IMR-90 (cell line): ENCODE measurements around the gene DYSF. TPM values are rescaled to one million over a fixed set of nuclear protein-coding genes. Genes with fewer than 3 reads are reported as not detected.

Source experiments
- ATAC-seq: fragments of 200-7000 bp; cut with Tn5 transposase; 2 replicates; pipeline ENCODE4 v1.9.1; 2020; ENCODE audit warnings: low read depth, mild to moderate bottlenecking, moderate library complexity
- BruUV-seq: library from RNA; stranded (reverse); fragments of 400-500 nt; replicated peaks from 2 replicates; lab custom pipeline; 2021; lab: Mats Ljungman, UMichigan
- CTCF ChIA-PET: fragments of 300-600 bp; formaldehyde crosslinking; extraction: SDS; loops from one replicate; lab custom pipeline; 2021; ENCODE audit warnings: antibody characterized with exemption; lab: Yijun Ruan, JAX
- POLR2A ChIA-PET: fragments of 300-600 bp; sonication (Branson Sonifier 250); formaldehyde crosslinking; loops from one replicate; lab custom pipeline; 2022; ENCODE audit warnings: antibody characterized with exemption; ENCODE audit not compliant: unreplicated experiment; lab: Charles Lee
- DNase-seq: peaks from one replicate; pipeline ENCODE4 v3.0.0; 2013
- H2AFZ ChIP-seq: replicated peaks from 2 replicates; pipeline ENCODE3; 2013; ENCODE audit warnings: low read length, mild to moderate bottlenecking; ENCODE audit not compliant: poor library complexity
- H2AK5ac ChIP-seq: 2 replicates; pipeline ENCODE4 v1.6.1; 2013; ENCODE audit warnings: low read depth, low read length, inconsistent platforms
- H2AK9ac ChIP-seq: replicated peaks from 2 replicates; pipeline ENCODE3; 2013; ENCODE audit warnings: mild to moderate bottlenecking, low read depth, low read length, moderate library complexity; ENCODE audit not compliant: poor library complexity
- H2BK120ac ChIP-seq: 2 replicates; pipeline ENCODE4 v1.6.1; 2013; ENCODE audit warnings: low read depth, low read length, inconsistent platforms
- H2BK15ac ChIP-seq: 3 replicates; pipeline ENCODE4 v1.6.1; 2013; ENCODE audit warnings: low read depth, low read length, inconsistent platforms
- H2BK20ac ChIP-seq: 2 replicates; pipeline ENCODE4 v1.6.1; 2013; ENCODE audit warnings: low read depth, mild to moderate bottlenecking, inconsistent platforms, low read length, moderate library complexity
- H2BK5ac ChIP-seq: 2 replicates; pipeline ENCODE4 v1.6.1; 2013; ENCODE audit warnings: mild to moderate bottlenecking, low read depth, low read length, inconsistent platforms; ENCODE audit not compliant: poor library complexity, severe bottlenecking
- H3K14ac ChIP-seq: replicated peaks from 2 replicates; pipeline ENCODE4 v1.6.1; 2013; ENCODE audit warnings: low read depth, low read length, inconsistent platforms
- H3K18ac ChIP-seq: 2 replicates; pipeline ENCODE4 v1.6.1; 2013; ENCODE audit warnings: low read depth, low read length, control low read depth
- H3K23ac ChIP-seq: 2 replicates; pipeline ENCODE4 v1.6.1; 2013; ENCODE audit warnings: low read depth, low read length, inconsistent platforms
- H3K27ac ChIP-seq: 2 replicates; pipeline ENCODE4 v1.5.1; 2013; ENCODE audit warnings: mild to moderate bottlenecking, control low read depth, low read length; ENCODE audit not compliant: insufficient read depth
- H3K27me3 ChIP-seq: 2 replicates; pipeline ENCODE4 v1.6.1; 2013; ENCODE audit warnings: low read length; ENCODE audit not compliant: control insufficient read depth, insufficient read depth
- H3K36me3 ChIP-seq: 2 replicates; pipeline ENCODE4 v1.6.1; 2013; ENCODE audit warnings: low read length, mixed read lengths; ENCODE audit not compliant: control insufficient read depth, insufficient read depth
- H3K4ac ChIP-seq: 2 replicates; pipeline ENCODE4 v1.6.1; 2013; ENCODE audit warnings: low read depth, low read length, inconsistent platforms
- H3K4me1 ChIP-seq: 2 replicates; pipeline ENCODE4 v1.6.1; 2013; ENCODE audit warnings: low read length, mixed read lengths; ENCODE audit not compliant: control insufficient read depth, insufficient read depth
- H3K4me2 ChIP-seq: 2 replicates; pipeline ENCODE4 v1.6.1; 2013; ENCODE audit warnings: low read depth, mild to moderate bottlenecking, control low read depth, low read length, moderate library complexity
- H3K4me3 ChIP-seq: 2 replicates; pipeline ENCODE4 v1.5.1; 2013; ENCODE audit warnings: low read depth, mild to moderate bottlenecking, control low read depth, low read length, moderate library complexity; ENCODE audit not compliant: insufficient read depth
- H3K56ac ChIP-seq: 2 replicates; pipeline ENCODE4 v1.6.1; 2013; ENCODE audit warnings: low read length, inconsistent platforms; ENCODE audit not compliant: insufficient read depth; ENCODE audit errors: extremely low read depth
- H3K79me1 ChIP-seq, 2 experiments: 2 replicates each; pipeline ENCODE4 v1.6.1; 2013; ENCODE audit warnings: low read length in 2 of 2, inconsistent platforms in 1 of 2, low read depth in 1 of 2
- H3K9ac ChIP-seq: 2 replicates; pipeline ENCODE4 v1.6.1; 2013; ENCODE audit warnings: low read depth, low read length, control low read depth
- H3K9me1 ChIP-seq: 2 replicates; pipeline ENCODE4 v1.6.1; 2013; ENCODE audit warnings: low read length, inconsistent platforms; ENCODE audit not compliant: insufficient read depth
- H3K9me3 ChIP-seq: 2 replicates; pipeline ENCODE4 v1.6.1; 2013; ENCODE audit warnings: low read length; ENCODE audit not compliant: control insufficient read depth, insufficient read depth
- H4K20me1 ChIP-seq: 2 replicates; pipeline ENCODE4 v1.6.1; 2013; ENCODE audit warnings: low read length, inconsistent platforms; ENCODE audit not compliant: insufficient read depth
- H4K5ac ChIP-seq: 2 replicates; pipeline ENCODE4 v1.6.1; 2013; ENCODE audit warnings: mild to moderate bottlenecking, low read depth, low read length, control low read depth
- H4K8ac ChIP-seq, 2 experiments: 2 replicates each; pipeline ENCODE4 v1.6.1; 2013; ENCODE audit warnings: low read depth in 2 of 2, low read length in 2 of 2, control low read depth in 1 of 2, inconsistent platforms in 1 of 2
- H4K91ac ChIP-seq: 2 replicates; pipeline ENCODE4 v1.6.1; 2013; ENCODE audit warnings: low read depth, low read length, inconsistent platforms; ENCODE audit not compliant: insufficient read depth
- BHLHE40 ChIP-seq: fragments of 150-350 bp; IDR thresholded peaks from 2 replicates; pipeline ENCODE4 v1.6.1; 2016; ENCODE audit warnings: mild to moderate bottlenecking, low read depth, low read length
- CEBPB ChIP-seq: IDR thresholded peaks from 2 replicates; pipeline ENCODE4 v1.6.1; 2012; ENCODE audit warnings: low read depth, low read length, improper control_type of control experiment
- CHD1 ChIP-seq: IDR thresholded peaks from 2 replicates; pipeline ENCODE4 v1.6.1; 2012; ENCODE audit warnings: low read depth, low read length, improper control_type of control experiment
- CTCF ChIP-seq: conservative IDR thresholded peaks from 2 replicates; pipeline ENCODE4 v1.5.1; 2012; ENCODE audit warnings: mild to moderate bottlenecking, low read depth, low read length, improper control_type of control experiment
- ELK1 ChIP-seq: fragments of 150-350 bp; IDR thresholded peaks from 2 replicates; pipeline ENCODE4 v1.6.1; 2016; ENCODE audit warnings: low read depth, mild to moderate bottlenecking, low read length, moderate library complexity, borderline replicate concordance
- FOS ChIP-seq: fragments of 150-350 bp; IDR thresholded peaks from 2 replicates; pipeline ENCODE4 v1.6.1; 2016; ENCODE audit warnings: low read depth, low read length
- MAFK ChIP-seq: IDR thresholded peaks from 2 replicates; pipeline ENCODE4 v1.6.1; 2012; ENCODE audit warnings: low read depth, low read length, improper control_type of control experiment
- MAZ ChIP-seq: IDR thresholded peaks from 2 replicates; pipeline ENCODE4 v1.6.1; 2012; ENCODE audit warnings: low read depth, mild to moderate bottlenecking, low read length, improper control_type of control experiment, moderate library complexity, borderline replicate concordance
- MXI1 ChIP-seq: IDR thresholded peaks from 2 replicates; pipeline ENCODE4 v1.6.1; 2012; ENCODE audit warnings: low read depth, mild to moderate bottlenecking, low read length, moderate library complexity, borderline replicate concordance
- NFE2L2 ChIP-seq: fragments of 150-350 bp; IDR thresholded peaks from 2 replicates; pipeline ENCODE4 v1.6.1; 2016; ENCODE audit warnings: low read depth, mild to moderate bottlenecking, low read length
- POLR2A ChIP-seq: IDR thresholded peaks from 2 replicates; pipeline ENCODE4 v1.6.1; 2012; ENCODE audit warnings: mild to moderate bottlenecking, low read depth, low read length
- RAD21 ChIP-seq: IDR thresholded peaks from 2 replicates; pipeline ENCODE4 v1.6.1; 2012; ENCODE audit warnings: low read length, improper control_type of control experiment
- RFX5 ChIP-seq: IDR thresholded peaks from 2 replicates; pipeline ENCODE4 v1.8.0; 2012; ENCODE audit warnings: low read depth, mild to moderate bottlenecking, low read length, moderate library complexity
- SMC3 ChIP-seq: fragments of 150-350 bp; IDR thresholded peaks from 2 replicates; pipeline ENCODE4 v1.6.1; 2016; ENCODE audit warnings: low read depth, mild to moderate bottlenecking, antibody characterized with exemption, low read length, moderate library complexity
- WGBS, 2 experiments: methylation state at CpG; one replicate each; pipeline versions ENCODE4 v1.1.5 to v1.1.7; 2013; ENCODE audit warnings: missing lambda C conversion rate in 2 of 2; ENCODE audit not compliant: insufficient read length in 1 of 2; ENCODE audit errors: extremely low coverage in 2 of 2; 5-methylcytosine and 5-hydroxymethylcytosine counted together
- dilution Hi-C: fragments of 300-500 bp; cut with HindIII; formaldehyde crosslinking; loops from one replicate; pipeline ENCODE4 v1.14.3; 2018; ENCODE audit warnings: low sequenced_read_pairs; ENCODE audit not compliant: unreplicated experiment
- in situ Hi-C: fragments of 300-500 bp; cut with MboI; formaldehyde crosslinking; loops from 3 replicates; pipeline ENCODE4 v1.14.3; 2019; ENCODE audit warnings: low sequenced_read_pairs, inconsistent platforms, mixed read lengths
- intact Hi-C: fragments of 100-400 bp; cut with micrococcal nuclease; formaldehyde crosslinking; loops from 2 replicates; pipeline ENCODE4 v1.10.0; 2022
- polyA plus RNA-seq, 3 experiments: library from polyadenylated mRNA; depleted of rRNA; stranded (reverse); fragments of >200 nt; gene quantifications; 2 replicates each; pipeline ENCODE4 v1.2.3, GENCODE V29; 2012; ENCODE audit warnings: low replicate concordance in 1 of 3
- total RNA-seq: library from RNA; depleted of rRNA; stranded (reverse); fragments of >200 nt; gene quantifications from 2 replicates; pipeline ENCODE4 v1.2.3, GENCODE V29; 2012
- TF ChIP-seq, protein P1 (sequence below): fragments of 150-350 bp; IDR thresholded peaks from 2 replicates; pipeline ENCODE4 v1.6.1; 2017; ENCODE audit warnings: mild to moderate bottlenecking, antibody characterized with exemption, low read length, low read depth

The DYSF gene
- total and polyA plus RNA-seq, 2 of the 4 experiments (the other 2 are of a cell fraction) = 0.09 to 0.18 TPM

DNA sequence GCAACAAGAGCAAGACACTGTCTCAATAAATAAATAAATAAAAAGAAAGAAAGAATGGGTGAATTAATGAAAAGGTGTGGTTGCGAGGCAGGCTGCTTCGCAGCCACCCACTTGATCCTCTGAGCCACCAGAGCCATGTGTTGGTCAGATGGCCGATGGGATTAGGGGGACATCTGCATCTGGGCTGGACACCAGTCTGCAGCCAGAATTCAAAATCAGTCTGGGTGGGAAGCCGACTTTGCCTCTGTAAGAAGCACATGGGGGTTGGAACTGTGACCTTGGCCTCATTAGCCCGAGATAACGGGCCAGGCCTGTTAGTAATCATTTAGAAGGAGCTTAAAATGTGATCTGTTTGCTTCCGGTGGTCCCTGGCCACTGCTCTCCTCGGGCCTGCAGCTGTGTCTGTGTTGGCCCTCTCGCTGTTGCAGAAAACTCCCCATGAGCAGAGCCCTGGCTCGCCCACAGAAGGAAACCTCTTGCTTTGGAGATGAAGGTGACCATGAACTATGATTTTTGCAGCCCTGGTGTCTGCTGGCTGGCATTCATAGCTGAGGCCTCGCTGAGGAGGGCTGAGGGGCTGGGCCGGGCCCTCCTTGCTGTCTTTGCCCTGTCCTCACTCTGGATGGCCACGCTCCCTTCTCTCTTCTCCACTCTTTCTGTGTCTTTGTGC lies 94.4 kb downstream of the DYSF start:
- Histone ChIP-seq H3K9me1 (no peaks in the 10 kb centered on the region), H4K8ac (no peak overlapping the region), H3K9ac (no peak overlapping the region), H2BK20ac (no peak overlapping the region), H2BK120ac (no peak overlapping the region), H2AK9ac (no peak overlapping the region), H3K4me2 (no peak overlapping the region), H4K91ac (no peak overlapping the region), H4K20me1 (no peaks in the 10 kb centered on the region), H3K4me3 (no peak overlapping the region), H3K36me3 (no peaks in the 10 kb centered on the region), H3K4ac (no peak overlapping the region), H3K79me1 (no peaks in the 10 kb centered on the region), H3K9me3 (no peaks in the 10 kb centered on the region; the same call in 1 of the 2 replicates), H3K18ac (no peak overlapping the region), H3K56ac (no peak overlapping the region), H3K23ac (no peak overlapping the region), H2BK5ac (no peak overlapping the region), H2AFZ (peak overlapping the region; percentile 36), H3K14ac (no peak overlapping the region), H2BK15ac (no peak overlapping the region), H3K27ac (no peak overlapping the region), H2AK5ac (no peak overlapping the region), H3K4me1 (no peaks in the 10 kb centered on the region), H3K27me3 (peaks cover 26% of the 10 kb centered on the region), H4K5ac (no peak overlapping the region)
- intact Hi-C loops = loop anchor here (5.0 to 10.0 kb wide), 3 partner anchors 250 to 590 kb away; no protein-coding TSS in a partner anchor
- DNase-seq (no peak), ATAC-seq (no peak)
- dilution Hi-C loops = no loop called here
- POLR2A ChIA-PET = no interaction called here
- BruUV-seq = no TSS peak
- CTCF ChIA-PET = interaction anchor here (0.6 to 0.7 kb wide), 2 partner anchors 252 to 1335 kb away, joined by 3 read pairs; no protein-coding TSS in a partner anchor
- in situ Hi-C loops = loop anchor here (5.0 to 25.0 kb wide), 4 partner anchors 605 to 1340 kb away; partner anchors contain the start of gene SPR
- WGBS, 2 experiments = 52% methylated on average over 7 of the region's 13 CpGs; no CpG with 5 or more reads in 1 of the 2 experiments
- no peak for TF ChIP-seq BHLHE40
- TF ChIP-seq FOS = no peak
- no peak for TF ChIP-seq MAFK
- no peak for TF ChIP-seq MXI1
- no peak for TF ChIP-seq CEBPB
- no peak for TF ChIP-seq POLR2A
- TF ChIP-seq MAZ = no peak
- TF ChIP-seq SMC3 = no peak
- no peak for TF ChIP-seq ELK1
- no peak for TF ChIP-seq CHD1
- no peak for TF ChIP-seq CTCF
- TF ChIP-seq, protein P1, sequence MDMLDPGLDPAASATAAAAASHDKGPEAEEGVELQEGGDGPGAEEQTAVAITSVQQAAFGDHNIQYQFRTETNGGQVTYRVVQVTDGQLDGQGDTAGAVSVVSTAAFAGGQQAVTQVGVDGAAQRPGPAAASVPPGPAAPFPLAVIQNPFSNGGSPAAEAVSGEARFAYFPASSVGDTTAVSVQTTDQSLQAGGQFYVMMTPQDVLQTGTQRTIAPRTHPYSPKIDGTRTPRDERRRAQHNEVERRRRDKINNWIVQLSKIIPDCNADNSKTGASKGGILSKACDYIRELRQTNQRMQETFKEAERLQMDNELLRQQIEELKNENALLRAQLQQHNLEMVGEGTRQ = no peak
- no peak for TF ChIP-seq RFX5
- no peak for TF ChIP-seq NFE2L2
- TF ChIP-seq RAD21 = no peak
